AG08395 (cell line): ENCODE measurements around the gene MN1.
A peak's percentile ranks its signal among the peaks of the same experiment; 100 is the strongest.
"Not testable (repeated sequence)": the region's sequence is repeated elsewhere in the genome, so short reads cannot be mapped to it uniquely, and the experiment has no call there.

Experiments
- DNase-seq: peaks from one replicate; pipeline ENCODE4 v3.0.0; 2012; ENCODE audit warnings: mixed read lengths, low spot score

MN1 gene

DNA sequence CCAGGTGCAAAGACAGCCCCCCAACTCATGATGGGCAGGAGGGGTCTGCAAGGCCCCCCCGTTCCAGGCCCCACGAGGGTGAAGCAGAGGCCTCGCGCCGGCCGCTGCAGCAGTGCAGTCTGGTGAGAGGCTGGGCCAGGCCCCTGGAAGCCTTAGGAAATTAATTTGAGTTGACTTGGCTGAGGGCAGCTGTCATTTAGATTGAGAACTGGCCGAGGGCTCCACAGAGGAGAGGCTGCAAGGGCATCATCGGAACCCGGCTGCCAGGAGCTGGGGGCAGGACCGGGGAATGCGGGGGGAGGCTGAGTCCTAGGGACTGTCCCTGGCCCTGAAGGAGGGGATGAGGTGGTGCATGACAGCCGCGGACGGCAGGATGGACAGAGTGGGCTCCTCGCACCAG is 39.9 kb downstream of the MN1 start:
- DNase-seq, result no peak

DNA sequence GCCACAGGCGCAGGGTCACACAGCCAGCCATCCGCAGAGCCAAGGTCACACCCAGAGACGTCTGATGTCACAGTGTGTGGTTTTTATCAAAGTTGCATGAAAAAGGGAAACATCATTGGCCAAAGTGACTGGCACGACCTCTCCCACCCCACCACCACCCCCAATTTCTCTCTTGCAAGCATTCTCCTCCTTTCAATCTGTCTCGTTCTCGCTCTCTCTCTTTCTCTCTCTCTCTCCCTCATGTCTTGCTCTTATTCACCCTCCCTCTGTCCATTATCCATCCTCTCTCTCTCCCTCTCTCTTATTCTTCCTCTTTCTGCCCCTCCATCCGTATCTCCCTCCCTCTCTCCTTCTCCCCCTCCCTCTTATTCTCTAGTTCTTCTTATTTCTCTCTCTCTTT is 40.6 kb downstream of the MN1 start:
- DNase-seq, result no peak

GRCh38 chr22:27760474-27760873 is 41.1 kb downstream of the MN1 start:
- no peak for DNase-seq

DNA sequence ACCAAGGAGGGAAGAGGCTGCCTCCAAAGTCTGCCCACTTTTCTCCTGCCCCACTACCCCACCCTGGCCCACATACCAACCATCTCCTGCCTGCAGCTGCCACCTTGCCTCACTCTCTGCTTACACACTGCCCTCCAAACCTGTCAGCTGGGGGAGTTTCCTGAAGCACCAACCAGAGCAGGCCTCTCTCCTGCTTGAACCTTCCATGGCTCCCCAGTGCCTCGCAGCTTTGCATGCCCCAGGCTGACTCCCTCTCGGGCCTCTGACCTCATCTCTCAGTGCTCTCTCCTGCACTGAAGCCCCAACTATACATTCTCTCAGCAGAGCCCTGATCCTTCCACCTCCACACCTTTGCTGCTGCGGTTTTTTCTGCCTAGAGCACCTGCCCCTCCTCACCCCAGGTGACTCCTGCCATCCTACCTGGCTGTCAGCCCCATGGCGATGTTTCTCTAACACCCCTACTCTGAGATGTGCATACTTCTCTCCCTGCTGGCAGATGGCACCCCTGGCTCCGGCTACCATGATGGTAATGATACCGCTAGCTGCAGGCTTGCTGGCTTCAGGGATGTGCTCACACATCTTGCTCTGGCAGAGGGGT is 43.5 kb downstream of the MN1 start:
- DNase-seq, result no peak

DNA sequence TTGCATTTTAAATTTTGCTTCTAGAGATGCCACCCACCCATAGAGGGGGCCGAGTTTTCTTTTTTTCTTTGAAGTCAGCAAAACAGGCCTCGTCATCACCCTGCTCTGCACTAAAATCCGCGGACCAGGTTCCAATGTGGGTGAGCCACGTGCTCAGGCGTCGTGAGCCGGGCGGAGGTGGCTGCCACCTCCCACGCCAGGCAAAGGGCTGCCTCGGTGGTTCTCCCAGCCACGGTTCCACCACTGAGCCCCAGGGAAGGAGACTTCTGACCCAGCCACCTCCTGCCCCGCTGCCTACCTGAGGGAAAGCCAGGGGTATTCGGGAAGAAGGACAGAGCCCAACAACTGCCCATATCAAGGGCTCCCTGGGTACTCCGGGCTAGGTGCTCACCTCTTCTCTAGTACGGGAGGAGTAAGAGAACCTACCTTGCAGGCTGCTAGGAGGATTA is 45.3 kb downstream of the MN1 start:
- no peak for DNase-seq

GRCh38 chr22:27755521-27756211 is 45.9 kb downstream of the MN1 start:
- DNase-seq, result no peak

DNA sequence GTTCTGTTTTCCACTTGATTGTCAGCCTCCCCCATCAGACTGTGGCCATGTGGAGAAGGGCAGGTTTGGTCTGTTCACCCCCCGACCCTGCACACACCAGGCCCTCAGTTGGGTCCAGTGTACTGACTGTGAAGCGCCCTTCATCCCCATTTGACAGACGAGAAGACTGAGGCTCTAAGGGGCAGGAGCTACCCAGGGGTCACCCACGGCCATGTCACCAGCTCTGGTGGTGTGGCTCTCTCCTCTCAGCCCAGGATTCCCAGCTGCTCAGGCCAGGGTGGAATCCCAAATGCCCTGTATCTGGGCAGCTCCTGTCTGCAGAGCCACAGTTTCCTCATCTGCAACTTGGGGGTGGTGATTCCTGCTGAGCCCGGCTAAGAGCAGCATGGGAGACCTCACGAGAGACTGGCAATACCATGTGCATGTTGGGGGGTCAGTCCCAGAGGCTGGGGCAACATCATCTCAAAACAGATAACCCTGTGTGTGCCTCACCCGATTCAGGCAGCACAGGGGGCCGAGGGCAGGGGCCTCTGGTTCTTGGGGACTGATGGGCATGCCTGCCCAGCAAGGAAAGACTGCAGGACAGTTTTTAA is 46.6 kb downstream of the MN1 start:
- DNase-seq, result no peak

- no peak for DNase-seq
Measured at GRCh38 chr22:27754247-27754887, 47.2 kb downstream of the MN1 start.

GRCh38 chr22:27752771-27753170 is 48.8 kb downstream of the MN1 start:
- DNase-seq, result peak; percentile 91

DNA sequence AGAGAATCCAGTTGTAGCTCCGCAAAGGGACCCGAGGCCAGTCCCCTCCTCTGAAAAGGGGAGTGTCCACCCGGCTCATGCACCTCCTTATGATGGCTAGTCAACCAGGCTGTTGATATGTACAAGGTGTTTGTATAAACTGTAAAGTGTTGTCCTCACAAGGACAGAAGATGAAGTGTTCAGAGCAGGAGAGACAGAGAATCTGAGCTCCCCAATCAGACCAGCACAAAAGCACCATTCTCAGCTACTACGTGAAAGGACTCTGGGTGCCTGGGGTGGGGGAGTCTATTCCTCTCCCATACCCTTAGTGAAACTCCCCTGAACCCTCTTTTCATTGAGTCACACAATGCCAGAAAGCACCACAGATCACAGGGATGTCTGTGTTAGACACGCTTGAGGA is 49.4 kb downstream of the MN1 start:
- no peak for DNase-seq

GRCh38 chr22:27751277-27752070 is 50.1 kb downstream of the MN1 start:
- no peak for DNase-seq

- no peak for DNase-seq
Measured at GRCh38 chr22:27750584-27751265, 50.8 kb downstream of the MN1 start.

GRCh38 chr22:27749597-27750225 is 51.8 kb downstream of the MN1 start:
- peak; percentile 55 for DNase-seq

DNA sequence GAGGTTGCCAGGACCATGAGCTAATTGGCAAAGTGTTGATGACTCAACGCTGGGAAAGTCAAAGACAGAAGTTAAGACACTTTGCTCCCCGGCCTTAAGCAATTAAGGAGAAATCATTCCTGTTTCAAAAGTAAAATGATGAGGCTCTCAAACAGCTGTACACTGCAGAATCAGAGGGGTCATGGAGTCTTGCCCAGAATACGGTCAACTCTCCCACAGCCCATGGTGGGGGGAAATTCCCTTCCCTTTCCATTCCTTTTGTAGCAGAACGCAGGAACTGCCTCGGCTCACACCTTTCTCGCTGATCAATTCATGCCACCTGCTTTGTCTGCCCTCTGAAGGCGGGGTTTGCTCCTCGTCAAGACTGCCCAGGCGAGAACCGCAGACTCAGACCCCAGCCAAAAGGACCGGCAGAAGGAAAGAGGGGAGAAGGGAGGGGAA is 52.8 kb downstream of the MN1 start:
- peak; percentile 53 for DNase-seq

- DNase-seq, result no peak
Measured at GRCh38 chr22:27748349-27748748, 53.2 kb downstream of the MN1 start.

DNA sequence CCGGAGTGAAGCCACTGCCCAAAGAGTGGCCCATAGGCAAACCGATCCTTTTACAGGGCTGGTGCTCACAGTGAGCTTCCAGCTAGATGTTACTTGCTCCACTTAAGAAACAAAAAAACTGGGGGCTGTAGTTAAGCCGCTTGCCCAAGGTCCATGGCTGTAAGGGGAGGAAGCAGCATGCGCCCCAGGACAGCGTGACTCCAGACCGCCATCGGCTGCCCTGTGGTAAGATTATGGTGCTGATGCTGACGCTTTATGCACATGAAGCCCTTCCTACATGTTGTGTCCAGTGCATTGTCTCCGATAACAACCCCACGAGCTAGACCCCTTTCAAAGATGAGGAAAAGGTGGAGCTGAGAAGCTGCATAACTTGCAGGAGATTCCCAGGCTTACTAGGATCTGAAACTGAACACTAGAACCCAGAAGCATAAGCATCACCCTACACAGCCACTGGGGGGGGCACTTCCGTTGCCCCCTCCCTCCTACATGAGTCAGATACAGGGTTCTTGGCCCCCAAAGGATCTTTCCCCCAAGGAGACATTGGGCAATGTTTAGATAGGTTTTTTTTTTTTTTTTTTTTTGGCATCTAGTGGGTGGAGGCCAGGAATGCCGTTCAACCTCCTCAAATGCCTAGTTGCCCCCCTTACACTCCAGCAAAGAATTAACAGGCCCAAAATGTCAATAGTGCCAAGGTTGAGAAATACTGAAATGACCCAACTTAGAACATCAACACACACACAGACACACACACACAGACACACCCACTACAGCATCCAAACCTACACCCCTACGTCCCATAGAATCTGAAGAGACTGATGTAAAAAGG is 53.9 kb downstream of the MN1 start:
- peak; percentile 55 for DNase-seq

DNA sequence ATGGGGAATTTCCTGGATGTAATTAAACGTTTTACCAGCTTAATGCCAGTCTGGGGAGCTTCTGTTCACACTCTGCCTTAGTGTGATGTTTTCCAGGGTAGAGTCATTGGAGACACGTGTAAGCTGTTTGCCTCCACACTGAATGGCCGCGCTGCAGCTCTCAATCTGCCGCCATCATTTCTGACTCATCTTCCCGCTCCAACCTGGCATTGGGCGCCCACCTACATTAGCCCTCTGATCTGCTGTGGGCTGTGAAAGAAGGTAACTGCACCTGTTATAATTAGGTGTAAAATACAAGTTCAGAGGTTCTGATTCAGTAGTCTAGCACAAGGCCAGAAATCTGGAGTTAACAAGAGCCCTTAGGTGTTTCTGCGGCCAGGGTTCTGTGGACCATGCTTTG is 54.6 kb downstream of the MN1 start:
- DNase-seq, result no peak

GRCh38 chr22:27745809-27746208 is 55.7 kb downstream of the MN1 start:
- no peak for DNase-seq

DNA sequence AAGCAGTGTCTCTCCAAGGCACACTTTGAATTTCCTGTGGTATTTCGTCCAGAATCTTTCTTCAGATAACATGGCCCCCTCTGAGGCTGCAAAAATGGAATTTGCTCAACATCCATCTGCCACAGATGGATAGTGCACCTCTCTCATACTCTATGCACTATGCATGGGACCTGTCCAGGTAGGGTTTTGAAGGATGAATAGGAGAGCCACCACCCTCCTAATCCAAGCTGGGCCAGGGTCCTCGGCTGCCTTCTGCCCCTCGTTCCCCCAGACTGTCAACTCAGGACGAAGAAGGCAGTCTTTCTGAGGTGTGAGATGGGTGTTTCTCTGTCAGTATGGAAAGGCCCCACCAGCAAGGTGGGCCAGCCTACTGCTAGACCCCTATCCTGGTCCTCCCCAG is 56.4 kb downstream of the MN1 start:
- DNase-seq, result no peak

- not testable (repeated sequence) for DNase-seq
Measured at GRCh38 chr22:27744078-27744477, 57.5 kb downstream of the MN1 start.
